COLO668 (cell line): ENCODE data around the gene KIDINS220.

Source experiments
- DNase-seq: peaks from one replicate; lab custom pipeline; 2025; ENCODE audit not compliant: unreplicated experiment; lab: John Stamatoyannopoulos, UW

The KIDINS220 gene

DNA sequence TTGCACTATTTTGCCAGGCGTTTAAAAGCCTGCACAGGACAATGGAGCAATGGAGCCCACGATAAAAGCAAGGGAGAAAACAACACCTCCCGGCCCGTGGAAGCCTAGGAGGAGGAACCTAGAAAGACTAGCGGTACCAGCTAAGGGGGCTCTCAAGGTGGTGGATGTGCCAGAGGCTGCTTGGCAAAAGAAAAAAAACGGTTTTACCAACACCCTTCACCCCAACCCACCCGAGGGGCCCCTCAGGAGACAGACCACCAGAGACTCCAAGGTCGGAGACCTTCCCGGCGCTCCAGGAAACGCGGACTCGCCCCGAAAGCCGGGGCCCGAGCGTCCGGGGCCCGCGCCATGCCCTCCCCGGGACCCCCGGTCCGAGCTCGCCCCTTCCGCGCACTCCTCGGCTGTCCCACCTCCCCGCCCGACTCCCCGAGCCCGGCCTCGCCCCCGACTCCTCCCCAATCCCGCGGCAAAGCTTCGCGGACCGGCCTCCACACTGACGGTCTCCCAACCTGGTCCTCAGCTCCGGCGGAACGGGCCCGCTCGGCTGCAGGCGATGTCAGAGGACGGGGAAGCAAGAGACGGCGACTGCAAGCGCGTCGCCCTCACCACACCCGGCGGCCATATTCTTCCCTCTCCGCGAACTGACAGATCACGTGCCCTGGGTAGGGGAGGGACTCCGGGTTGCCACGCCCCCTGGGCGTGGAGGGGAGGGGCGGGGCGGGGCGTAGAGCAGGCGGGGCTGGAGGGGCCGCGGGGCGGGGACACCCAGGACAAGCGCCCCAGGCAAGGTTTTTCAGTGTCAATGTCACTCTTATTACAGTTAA lies at the start of gene KIDINS220:
Gene KIDINS220, minus strand, starts transcription at position 643 of the 824 bp plus-strand sequence. CDS start 10,520 bp downstream, outside the sequence.
- DNase-seq = peak; percentile 87

DNA sequence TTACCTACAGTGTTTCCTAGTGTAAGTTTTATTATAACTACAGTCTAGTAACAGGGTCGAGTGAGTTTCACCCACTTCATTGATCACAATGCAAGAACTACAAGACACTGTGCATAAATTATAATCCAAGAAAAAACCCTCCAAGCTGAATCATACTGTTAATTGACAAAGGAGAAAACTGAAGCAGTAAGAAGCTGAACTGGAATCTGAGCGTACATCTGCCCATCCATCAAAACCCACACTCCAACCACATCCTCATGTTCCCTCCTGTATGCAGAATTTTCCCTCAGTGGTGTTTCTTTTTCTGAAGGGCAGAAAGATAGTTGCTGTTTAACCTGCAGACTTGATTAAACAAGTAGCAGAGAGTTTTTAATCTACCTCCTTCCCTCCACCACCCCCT lies 49.5 kb upstream of the KIDINS220 start:
- DNase-seq = no peak

DNA sequence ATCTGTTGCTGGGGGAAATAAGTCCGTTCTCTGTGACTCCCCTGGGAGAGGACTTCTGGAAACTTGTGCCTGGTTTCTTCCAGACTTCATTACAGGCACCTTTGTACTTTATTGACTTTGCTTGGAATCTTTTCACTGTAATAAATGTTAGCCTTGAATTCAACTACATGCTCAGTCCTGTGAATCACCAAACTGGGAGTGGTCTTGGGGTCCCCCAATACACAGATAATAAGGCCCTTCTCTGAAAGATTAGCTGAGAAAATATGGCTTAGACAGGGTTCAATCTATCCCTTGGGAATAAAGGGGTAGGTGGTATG lies 48.7 kb upstream of the KIDINS220 start:
- no peak for DNase-seq

DNA sequence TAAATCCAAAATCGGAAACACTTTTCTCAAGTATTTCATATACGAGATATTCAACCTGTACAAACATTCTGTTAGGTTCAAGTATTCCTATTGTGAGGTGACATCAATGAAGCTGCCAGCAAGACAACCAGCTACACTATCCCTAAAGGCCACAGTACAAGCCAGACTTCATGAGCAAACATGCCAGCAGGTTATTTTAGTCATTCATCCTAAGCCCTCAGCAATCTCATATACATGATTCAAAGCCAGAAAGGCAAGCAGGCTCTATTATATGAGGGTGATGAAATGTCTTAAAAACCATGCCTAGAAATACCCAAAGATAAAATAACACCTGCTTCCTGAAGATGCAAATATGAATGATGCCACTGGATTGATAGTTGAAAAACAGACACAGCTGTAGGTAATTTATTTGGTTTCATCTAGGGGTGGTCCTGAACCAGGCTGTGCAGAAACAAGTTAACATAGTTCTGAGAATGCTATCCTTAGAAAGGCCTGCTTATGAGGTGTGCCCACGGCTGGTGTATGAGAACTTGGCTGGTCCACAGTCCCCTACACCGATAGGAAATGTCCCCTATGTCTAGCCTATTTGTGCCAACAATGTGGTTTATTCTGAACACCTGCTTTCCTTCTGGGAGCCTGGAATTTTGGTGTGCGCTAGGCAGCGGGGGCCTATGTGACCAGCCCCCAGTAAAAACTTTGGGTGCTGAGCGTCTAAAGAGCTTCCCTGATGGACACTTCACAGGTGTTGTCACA lies 48.2 kb upstream of the KIDINS220 start:
- DNase-seq = no peak

- DNase-seq = no peak
Measured at GRCh38 chr2:8884812-8885211, 47.4 kb upstream of the KIDINS220 start.

DNA sequence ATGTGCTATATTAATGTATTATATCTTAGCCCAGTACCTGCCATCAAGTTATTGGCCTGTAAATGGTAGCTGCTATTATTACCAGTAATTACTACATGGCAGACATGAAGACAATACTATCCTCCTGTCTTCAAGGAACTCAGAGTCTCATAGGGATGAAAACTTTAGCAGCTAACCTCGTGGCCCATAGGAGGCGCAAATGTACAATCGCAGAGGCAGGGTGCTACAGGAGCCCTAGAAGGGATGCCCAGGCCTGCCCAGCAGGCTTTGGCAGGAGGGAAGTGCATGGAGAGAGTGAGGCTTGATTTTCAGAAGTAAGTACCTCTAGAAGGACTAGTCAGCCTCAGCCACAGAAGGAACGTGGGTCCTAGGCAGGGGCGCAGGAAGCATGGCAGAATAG lies 44.7 kb upstream of the KIDINS220 start:
- DNase-seq = peak; percentile 33

- no peak for DNase-seq
Measured at GRCh38 chr2:8877894-8878293, 40.5 kb upstream of the KIDINS220 start.

DNA sequence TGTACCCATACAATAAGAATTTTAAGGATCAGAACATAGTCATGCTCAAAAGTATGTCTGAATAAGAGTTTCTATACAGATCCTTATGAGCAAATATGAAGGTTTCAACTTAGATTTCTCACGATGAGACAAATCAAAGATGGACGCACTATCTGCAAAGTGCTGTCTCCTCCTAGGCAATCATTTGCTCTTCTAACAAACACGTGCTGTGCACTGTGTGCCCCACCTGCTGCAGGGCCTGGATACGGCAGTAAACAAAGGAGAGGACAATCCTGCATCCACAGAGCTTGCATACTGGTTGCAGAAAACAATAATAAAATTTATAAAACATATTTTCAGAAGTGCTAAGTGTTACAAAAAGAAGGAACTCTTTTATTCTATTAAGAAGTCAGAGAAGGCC lies 39.9 kb upstream of the KIDINS220 start:
- DNase-seq = no peak

GRCh38 chr2:8876628-8877027 lies 39.2 kb upstream of the KIDINS220 start:
- no peak for DNase-seq

DNA sequence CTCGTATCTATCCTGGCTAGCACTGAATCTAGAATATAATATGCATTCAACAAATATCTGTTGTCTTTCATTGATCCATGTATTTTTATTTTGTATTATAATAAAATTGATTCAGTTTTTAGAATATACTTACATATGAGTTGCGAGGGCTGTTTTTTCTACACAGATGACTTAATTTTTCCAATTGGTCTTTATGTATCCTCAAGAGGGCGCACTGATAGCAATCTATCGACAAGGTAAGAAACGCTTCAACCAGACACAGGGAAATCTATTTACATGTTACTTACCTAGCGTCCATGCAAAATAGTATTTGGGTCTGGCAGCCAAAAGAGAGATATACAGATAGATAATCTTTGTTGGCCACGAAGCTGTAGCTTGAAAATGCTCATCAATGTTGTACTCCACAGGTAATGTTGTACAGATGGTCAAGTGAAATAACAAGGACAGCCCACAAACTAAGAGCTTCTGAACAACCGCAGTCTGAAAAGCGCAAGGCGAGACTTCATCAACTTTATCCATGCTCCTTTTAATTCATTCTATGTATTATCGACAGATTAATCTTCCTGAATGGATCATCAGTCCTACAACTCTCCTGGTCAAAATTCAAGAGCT lies 35.5 kb upstream of the KIDINS220 start:
- no peak for DNase-seq

- DNase-seq = no peak
Measured at GRCh38 chr2:8870441-8870840, 33.0 kb upstream of the KIDINS220 start.

- DNase-seq = no peak
Measured at GRCh38 chr2:8867363-8867762, 29.9 kb upstream of the KIDINS220 start.

DNA sequence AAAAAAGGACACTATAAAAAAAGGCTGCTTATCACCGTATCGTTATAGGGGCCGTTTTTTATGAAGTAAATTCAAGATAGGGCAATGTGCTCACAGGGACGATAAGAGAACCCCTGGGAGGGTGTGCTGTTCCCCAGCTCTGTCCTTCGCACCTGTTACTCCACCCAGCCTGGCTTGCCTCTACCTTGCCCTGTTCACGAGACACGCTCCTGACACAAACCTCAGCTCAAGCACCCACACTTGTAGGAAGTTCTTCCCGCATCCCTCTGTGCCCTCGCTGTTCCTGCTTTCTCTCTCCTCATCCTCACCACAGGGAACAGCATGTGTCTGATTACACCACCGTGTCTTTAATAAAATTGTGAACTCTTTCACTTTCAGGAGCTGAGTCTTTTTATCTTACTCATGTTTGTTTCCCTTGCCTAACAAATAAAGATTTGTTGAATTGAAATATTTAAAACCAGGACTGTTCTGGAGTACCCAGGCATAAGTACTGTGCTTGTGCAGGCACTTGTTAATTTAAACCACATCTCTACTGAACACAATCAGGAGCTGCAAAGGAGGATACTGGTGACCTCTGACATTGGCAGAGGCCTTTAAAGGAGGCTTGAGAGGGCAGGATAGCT lies 26.0 kb upstream of the KIDINS220 start:
- DNase-seq = no peak

DNA sequence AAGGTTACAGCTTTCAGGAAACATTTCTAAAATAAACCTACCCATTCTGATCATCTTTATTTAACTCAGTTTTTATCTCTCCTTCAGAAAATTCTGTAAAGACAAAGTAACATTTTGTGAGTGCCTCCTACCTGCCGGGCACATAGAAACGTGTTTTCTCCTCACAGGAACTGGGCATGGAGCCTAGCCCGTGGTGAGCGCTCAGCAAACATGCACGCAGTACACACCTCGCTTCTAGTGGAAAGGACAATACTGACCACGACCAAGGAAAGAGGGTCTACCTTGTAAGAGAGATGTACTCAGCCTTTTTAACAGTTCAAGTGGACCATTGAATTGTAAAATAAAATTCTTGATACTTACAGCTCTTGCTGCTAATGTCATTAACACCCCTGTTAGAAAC lies 24.8 kb upstream of the KIDINS220 start:
- DNase-seq = no peak

- DNase-seq = no peak
Measured at GRCh38 chr2:8861797-8862196, 24.4 kb upstream of the KIDINS220 start.

DNA sequence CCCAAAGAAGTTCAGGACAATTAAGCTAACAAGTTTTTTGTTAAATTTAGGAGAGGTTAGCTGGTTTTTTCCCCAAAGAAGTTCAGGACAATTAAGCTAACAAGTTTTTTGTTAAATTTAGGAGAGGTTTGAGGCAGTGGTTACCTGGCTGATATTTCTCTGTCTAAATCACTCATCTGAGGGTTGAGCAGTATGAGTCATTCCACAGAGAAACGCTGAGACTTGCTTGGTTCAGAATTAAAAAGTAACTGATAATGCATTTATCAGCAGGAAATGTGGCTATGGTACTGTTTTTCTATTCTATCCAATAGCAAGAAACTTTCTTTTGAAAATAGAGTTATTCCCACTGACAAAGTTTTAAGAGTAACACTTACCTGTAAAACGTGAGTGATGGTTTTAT lies 22.8 kb upstream of the KIDINS220 start:
- DNase-seq = no peak

- no peak for DNase-seq
Measured at GRCh38 chr2:8858910-8859309, 21.5 kb upstream of the KIDINS220 start.

DNA sequence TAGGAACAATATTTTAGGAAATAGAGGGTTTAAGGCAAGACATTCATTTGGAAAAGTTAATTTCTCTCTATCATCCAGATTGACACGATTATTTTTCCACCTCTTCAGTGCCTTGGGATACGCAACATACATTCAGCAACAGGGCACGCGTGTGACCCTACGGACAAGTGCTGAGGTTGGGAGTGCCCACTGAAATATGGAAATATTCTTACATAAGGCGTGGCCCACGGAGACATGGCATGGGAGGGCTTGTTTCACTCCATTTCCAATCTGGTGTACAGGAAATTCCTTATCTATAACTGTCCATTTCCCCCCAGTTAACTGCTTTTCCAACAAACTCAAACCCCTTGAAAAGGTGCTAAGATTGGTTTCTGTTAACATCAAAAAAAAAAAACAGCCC lies 20.9 kb upstream of the KIDINS220 start:
- DNase-seq = no peak

- DNase-seq = no peak
Measured at GRCh38 chr2:8857709-8858108, 20.3 kb upstream of the KIDINS220 start.

DNA sequence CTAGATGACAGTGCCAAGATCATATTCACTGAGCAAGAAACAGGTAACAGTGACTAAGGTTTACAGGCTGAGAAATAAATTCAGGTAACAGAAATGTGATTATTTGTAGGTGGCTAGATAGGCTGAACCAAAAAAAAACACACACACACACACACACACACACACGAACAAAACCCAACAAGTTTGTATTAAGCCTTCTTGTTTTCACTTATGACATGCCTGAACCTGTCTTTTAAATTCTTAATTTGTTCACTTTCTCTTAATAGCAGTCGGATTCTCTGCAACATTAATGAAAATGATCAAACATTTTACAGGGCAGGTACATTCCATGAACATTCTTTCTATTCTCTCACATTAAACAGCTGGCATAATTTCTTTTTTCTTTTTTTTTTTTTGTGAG lies 18.8 kb upstream of the KIDINS220 start:
- no peak for DNase-seq

DNA sequence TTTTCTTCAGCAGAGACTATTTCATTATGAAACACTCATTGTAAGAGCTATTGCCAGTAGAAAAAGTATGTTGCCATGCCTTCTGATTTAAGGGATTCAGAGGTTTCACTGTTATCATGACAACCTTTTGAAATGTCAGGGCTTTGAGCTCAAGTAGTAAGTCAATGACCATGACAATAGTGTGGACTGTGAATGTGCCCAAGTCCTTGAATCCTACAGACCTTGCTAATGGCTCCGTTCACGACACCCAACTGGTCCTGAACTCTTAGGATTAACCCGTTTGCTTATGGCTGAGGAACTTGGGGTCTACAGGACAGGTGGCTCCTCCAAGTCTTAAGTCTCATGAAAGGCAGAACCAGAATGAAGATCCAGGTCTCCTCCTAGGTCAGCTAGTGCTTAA lies 17.6 kb upstream of the KIDINS220 start:
- no peak for DNase-seq

DNA sequence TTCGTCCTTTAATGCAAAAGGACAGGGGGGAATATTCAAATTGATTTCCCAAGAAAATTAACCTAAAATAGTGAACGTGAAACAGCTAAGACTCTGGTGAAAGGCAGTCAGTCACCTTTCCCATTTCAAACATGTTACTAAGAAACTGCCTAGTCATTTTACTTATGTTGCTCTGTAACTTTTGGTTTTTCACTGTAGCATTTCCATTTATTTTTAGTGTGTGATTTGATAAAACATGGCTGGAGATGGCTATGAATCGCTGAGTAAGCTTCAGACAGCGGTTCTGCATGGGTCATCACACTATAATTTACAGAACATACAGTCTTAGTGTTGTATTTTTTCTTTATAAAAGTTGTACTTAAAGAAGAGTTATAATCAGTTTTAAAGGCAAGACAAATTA lies 16.0 kb upstream of the KIDINS220 start:
- no peak for DNase-seq
